H1 (cell line): ENCODE results near the gene DNAJB14. TPM values are rescaled to one million over a fixed set of nuclear protein-coding genes. Genes with fewer than 3 reads are reported as not detected.

Experiments
- CTCF ChIA-PET: fragments of 300-600 bp; sonication (Branson Sonifier 250); formaldehyde crosslinking; loops from one replicate; lab custom pipeline; 2021; ENCODE audit not compliant: partially characterized antibody; lab: Charles Lee
- POLR2A ChIA-PET: fragments of 300-600 bp; sonication (Branson Sonifier 250); formaldehyde crosslinking; loops from one replicate; lab custom pipeline; 2021; ENCODE audit warnings: inconsistent platforms; ENCODE audit not compliant: partially characterized antibody; lab: Charles Lee
- DNase-seq, 2 experiments: peaks; one replicate each; pipeline versions ENCODE4 v3.0.0 to v3.0.0-alpha.2; 2010 to 2022; ENCODE audit warnings: low spot score in 2 of 2, low read depth in 1 of 2, mixed read lengths in 1 of 2
- FAIRE-seq: peaks from 2 replicates; lab custom pipeline; 2011; peaks lifted over from hg19 to GRCh38; lab: Jason Lieb, UNC
- H2AFZ ChIP-seq: 2 replicates; pipeline ENCODE4 v1.8.1; 2012; ENCODE audit warnings: low read length, inconsistent platforms
- H2AK5ac ChIP-seq: 2 replicates; pipeline ENCODE4 v1.6.1; 2013; ENCODE audit warnings: low read depth, low read length
- H2BK120ac ChIP-seq: replicated peaks from 2 replicates; pipeline ENCODE3; 2013; ENCODE audit warnings: low read depth, low read length, inconsistent platforms
- H2BK12ac ChIP-seq: 2 replicates; pipeline ENCODE4 v1.6.1; 2013; ENCODE audit warnings: low read depth, low read length
- H2BK15ac ChIP-seq: 2 replicates; pipeline ENCODE4 v1.6.1; 2013; ENCODE audit warnings: low read length
- H2BK20ac ChIP-seq: 2 replicates; pipeline ENCODE4 v1.6.1; 2013; ENCODE audit warnings: low read length
- H2BK5ac ChIP-seq: 2 replicates; pipeline ENCODE4 v1.6.1; 2013; ENCODE audit warnings: low read depth, low read length
- H3K14ac ChIP-seq: 2 replicates; pipeline ENCODE4 v1.6.1; 2013; ENCODE audit warnings: inconsistent platforms; ENCODE audit not compliant: insufficient read length
- H3K18ac ChIP-seq: 2 replicates; pipeline ENCODE4 v1.6.1; 2013; ENCODE audit warnings: low read length; ENCODE audit errors: extremely low read depth
- H3K23ac ChIP-seq: 2 replicates; pipeline ENCODE4 v1.6.1; 2013; ENCODE audit warnings: inconsistent platforms; ENCODE audit not compliant: insufficient read length
- H3K23me2 ChIP-seq: 2 replicates; pipeline ENCODE4 v1.6.1; 2013; ENCODE audit warnings: low read depth, low read length
- H3K27ac ChIP-seq: 2 replicates; pipeline ENCODE4 v1.6.1; 2011; ENCODE audit warnings: low read depth, low read length, inconsistent platforms
- H3K27me3 ChIP-seq, 4 experiments: replicated peaks in 1 of 4; 1 replicate in 1 of 4; 2 replicates in 3 of 4; pipeline versions ENCODE4 v1.6.1 to v1.8.1; 2011 to 2013; ENCODE audit warnings: low read length in 3 of 4, mild to moderate bottlenecking in 3 of 4, inconsistent platforms in 2 of 4, mixed read lengths in 2 of 4, moderate library complexity in 1 of 4; ENCODE audit not compliant: control insufficient read depth in 3 of 4, insufficient read depth in 3 of 4; ENCODE audit errors: extremely low read depth in 1 of 4
- H3K36me3 ChIP-seq, 4 experiments: 2 replicates each; pipeline versions ENCODE4 v1.6.1 to v1.8.1; 2011 to 2013; ENCODE audit warnings: mild to moderate bottlenecking in 4 of 4, low read length in 3 of 4, moderate library complexity in 2 of 4, control low read depth in 1 of 4, inconsistent platforms in 1 of 4; ENCODE audit not compliant: insufficient read depth in 4 of 4, control insufficient read depth in 2 of 4
- H3K4ac ChIP-seq: replicated peaks from 2 replicates; pipeline ENCODE3; 2013; ENCODE audit warnings: low read length, low read depth, mixed read lengths, inconsistent platforms; ENCODE audit not compliant: insufficient read length
- H3K4me1 ChIP-seq, 4 experiments: replicated peaks in 1 of 4; 1 replicate in 1 of 4; 2 replicates in 3 of 4; pipeline versions ENCODE4 v1.6.1 to v1.8.1; 2011 to 2013; ENCODE audit warnings: low read length in 3 of 4, inconsistent platforms in 2 of 4, mixed read lengths in 1 of 4; ENCODE audit not compliant: insufficient read depth in 4 of 4, control insufficient read depth in 3 of 4
- H3K4me2 ChIP-seq, 2 experiments: 2 replicates each; pipeline versions ENCODE4 v1.6.1 to v1.8.1; 2011 to 2013; ENCODE audit warnings: low read depth in 2 of 2, low read length in 2 of 2, control low read depth in 1 of 2, inconsistent platforms in 1 of 2, mild to moderate bottlenecking in 1 of 2; ENCODE audit not compliant: insufficient read depth in 1 of 2
- H3K4me3 ChIP-seq, 4 experiments: fragments of 200-600, 300-600 bp in 1 of 4; sonication (generic), shearing (Covaris generic), sonication (Bioruptor Twin) in 1 of 4; 2 replicates each; pipeline versions ENCODE4 v1.5.1 to v1.8.1; 2011 to 2016; ENCODE audit warnings: low read length in 4 of 4, low read depth in 3 of 4, control low read depth in 2 of 4, inconsistent platforms in 2 of 4, mild to moderate bottlenecking in 2 of 4, mixed read lengths in 1 of 4, moderate library complexity in 1 of 4; ENCODE audit not compliant: insufficient read depth in 2 of 4; ENCODE audit errors: extremely low read depth in 1 of 4
- H3K56ac ChIP-seq: replicated peaks from 2 replicates; pipeline ENCODE3; 2013; ENCODE audit warnings: low read depth, mild to moderate bottlenecking, mixed read lengths, low read length, inconsistent platforms; ENCODE audit not compliant: insufficient read length
- H3K79me1 ChIP-seq: 2 replicates; pipeline ENCODE4 v1.6.1; 2013; ENCODE audit warnings: low read depth, low read length, control low read depth
- H3K79me2 ChIP-seq, 2 experiments: 2 replicates each; pipeline versions ENCODE4 v1.6.1 to v1.8.1; 2012 to 2013; ENCODE audit warnings: low read length in 2 of 2, mild to moderate bottlenecking in 2 of 2, inconsistent platforms in 1 of 2; ENCODE audit not compliant: insufficient read depth in 2 of 2, control insufficient read depth in 1 of 2
- H3K9ac ChIP-seq, 4 experiments: replicated peaks in 1 of 4; 1 replicate in 1 of 4; 2 replicates in 3 of 4; pipeline versions ENCODE4 v1.6.1 to v1.8.1; 2011 to 2013; ENCODE audit warnings: low read depth in 3 of 4, low read length in 3 of 4, control low read depth in 2 of 4, mild to moderate bottlenecking in 2 of 4, moderate library complexity in 2 of 4, inconsistent platforms in 1 of 4; ENCODE audit errors: extremely low read depth in 1 of 4
- H3K9me3 ChIP-seq, 2 experiments: 2 replicates each; pipeline versions ENCODE4 v1.6.1 to v1.8.1; 2012 to 2013; ENCODE audit warnings: mild to moderate bottlenecking in 2 of 2, moderate library complexity in 2 of 2, control low read depth in 1 of 2, inconsistent platforms in 1 of 2, low read depth in 1 of 2, low read length in 1 of 2, mixed read lengths in 1 of 2; ENCODE audit not compliant: insufficient read depth in 2 of 2
- H4K20me1 ChIP-seq, 2 experiments: replicated peaks in 1 of 2; 2 replicates each; pipeline versions ENCODE3 to v1.8.1; 2011 to 2013; ENCODE audit warnings: inconsistent platforms in 2 of 2, low read length in 2 of 2, mild to moderate bottlenecking in 1 of 2; ENCODE audit not compliant: insufficient read depth in 2 of 2, control insufficient read depth in 1 of 2
- H4K5ac ChIP-seq: 2 replicates; pipeline ENCODE4 v1.6.1; 2013; ENCODE audit warnings: low read length, low read depth, mixed read lengths, inconsistent platforms; ENCODE audit not compliant: insufficient read length
- H4K8ac ChIP-seq: 2 replicates; pipeline ENCODE4 v1.8.0; 2013; ENCODE audit warnings: mild to moderate bottlenecking, moderate library complexity, low read length, inconsistent platforms; ENCODE audit not compliant: insufficient read depth; ENCODE audit errors: extremely low read depth
- H4K91ac ChIP-seq: replicated peaks from 2 replicates; pipeline ENCODE3; 2013; ENCODE audit warnings: low read length, mixed read lengths, inconsistent platforms; ENCODE audit not compliant: insufficient read length
- ASH2L ChIP-seq: fragments of 200-600, 300-600 bp; sonication (generic); IDR thresholded peaks from one replicate; pipeline ENCODE4 v1.7.1; 2017; ENCODE audit warnings: low read length
- BRCA1 ChIP-seq: IDR thresholded peaks from 2 replicates; pipeline ENCODE4 v1.6.1; 2012; ENCODE audit warnings: low read depth, low read length, improper control_type of control experiment
- CBX5 ChIP-seq: fragments of 300-800, 300-1000 bp; sonication (generic); IDR thresholded peaks from 2 replicates; pipeline ENCODE4 v1.7.1; 2016; ENCODE audit warnings: antibody characterized with exemption, low read length, low read depth
- CTBP2 ChIP-seq: IDR thresholded peaks from 2 replicates; pipeline ENCODE4 v1.7.0; 2011; ENCODE audit warnings: borderline replicate concordance, mild to moderate bottlenecking, moderate library complexity, mixed read lengths, low read length; ENCODE audit not compliant: insufficient read depth, insufficient read length
- E2F6 ChIP-seq: IDR thresholded peaks from 2 replicates; pipeline ENCODE4 v1.6.1; 2012; ENCODE audit warnings: inconsistent platforms
- EP300 ChIP-seq, 2 experiments: IDR thresholded peaks; 1 replicate in 1 of 2; 2 replicates in 1 of 2; pipeline ENCODE4 v1.6.1; 2011 to 2012; ENCODE audit warnings: low read depth in 2 of 2, low read length in 2 of 2, mild to moderate bottlenecking in 2 of 2, borderline replicate concordance in 1 of 2, inconsistent platforms in 1 of 2, moderate library complexity in 1 of 2
- FOSL1 ChIP-seq: IDR thresholded peaks from 2 replicates; pipeline ENCODE4 v1.6.1; 2011; ENCODE audit warnings: mild to moderate bottlenecking, low read depth, low read length, moderate library complexity; ENCODE audit not compliant: insufficient read depth
- KDM1A ChIP-seq: fragments of 200-600, 300-600 bp; sonication (generic); IDR thresholded peaks from 2 replicates; pipeline ENCODE4 v1.7.1; 2016; ENCODE audit warnings: mild to moderate bottlenecking, low read length, borderline replicate concordance
- RXRA ChIP-seq: IDR thresholded peaks from 2 replicates; pipeline ENCODE4 v1.6.1; 2011; ENCODE audit warnings: low read depth, mild to moderate bottlenecking, low read length, moderate library complexity; ENCODE audit not compliant: insufficient read depth
- SIRT6 ChIP-seq: IDR thresholded peaks from one replicate; pipeline ENCODE4 v1.7.1; 2012; ENCODE audit warnings: low read length, inconsistent platforms
- SP4 ChIP-seq: IDR thresholded peaks from 2 replicates; pipeline ENCODE4 v1.6.1; 2012; ENCODE audit warnings: low read length, inconsistent platforms
- SRF ChIP-seq: IDR thresholded peaks from 2 replicates; pipeline ENCODE4 v1.6.1; 2011; ENCODE audit warnings: mild to moderate bottlenecking, low read depth, low read length, moderate library complexity
- SUZ12 ChIP-seq: fragments of 200-600 bp; sonication (generic); IDR thresholded peaks from 2 replicates; pipeline ENCODE4 v1.6.1; 2012; ENCODE audit warnings: mild to moderate bottlenecking, inconsistent platforms, low read length, moderate library complexity, mixed read lengths
- TBP ChIP-seq: IDR thresholded peaks from 2 replicates; pipeline ENCODE4 v1.6.1; 2011; ENCODE audit warnings: low read depth, low read length, improper control_type of control experiment
- WGBS, 2 experiments: shearing (Covaris generic) in 1 of 2; methylation state at CpG; one replicate each; pipeline versions ENCODE4 v1.1.6 to v1.1.7; 2013 to 2015; ENCODE audit warnings: low lambda C conversion rate in 2 of 2, mixed read lengths in 2 of 2, inconsistent platforms in 1 of 2, low coverage in 1 of 2, missing lambda C conversion rate in 1 of 2; ENCODE audit not compliant: insufficient replicate concordance in 2 of 2, insufficient coverage in 1 of 2, insufficient read length in 1 of 2; ENCODE audit errors: extremely low coverage in 1 of 2, missing lambda C conversion rate in 1 of 2; 5-methylcytosine and 5-hydroxymethylcytosine counted together
- polyA plus RNA-seq, 7 experiments: library from polyadenylated mRNA; depleted of rRNA in 3 of 7; stranded (reverse) in 5 of 7; unstranded in 2 of 7; fragments of >200 nt in 5 of 7; fragments of 200-250 nt in 2 of 7; gene quantifications; 1 replicate in 5 of 7; 2 replicates in 1 of 7; 4 replicates in 1 of 7; pipeline versions ENCODE4 v1.2.1 to v1.2.3, GENCODE V29; 2011 to 2013; ENCODE audit warnings: missing spikeins in 2 of 7, mixed read lengths in 2 of 7
- total RNA-seq: library from RNA; stranded (reverse); fragmentation: NEBNext Ultra II Directional; extraction: Animal tissue kit (Norgen Biotek cat#: 25700); gene quantifications from 2 replicates; pipeline ENCODE4 v1.2.1, GENCODE V29; 2021

Gene DNAJB14
- total and polyA plus RNA-seq, 2 of the 8 experiments (the other 6 are each of a cell fraction or from before 2014, with no cell fraction given) = 3.4 to 35.4 TPM

- Histone ChIP-seq H4K8ac (no peak overlapping the region), H3K4ac (no peak overlapping the region), H3K9ac (no peak overlapping the region), H2AK5ac (no peak overlapping the region), H3K4me2 (no peak overlapping the region), H2AFZ (no peak overlapping the region), H3K9me3 (no peaks in the 10 kb centered on the region), H2BK12ac (no peak overlapping the region), H2BK5ac (no peak overlapping the region), H3K79me1 (no peaks in the 10 kb centered on the region), H3K56ac (no peak overlapping the region), H2BK20ac (no peak overlapping the region), H3K14ac (no peak overlapping the region), H3K23ac (no peak overlapping the region), H3K23me2 (no peaks in the 10 kb centered on the region), H2BK15ac (no peak overlapping the region), H3K36me3 (no peaks in the 10 kb centered on the region), H3K27me3 (no peaks in the 10 kb centered on the region), H3K4me1 (no peaks in the 10 kb centered on the region), H3K4me3 (no peak overlapping the region), H4K5ac (no peak overlapping the region), H3K79me2 (no peaks in the 10 kb centered on the region), H3K18ac (no peak overlapping the region), H4K20me1 (no peaks in the 10 kb centered on the region), H2BK120ac (no peak overlapping the region), H4K91ac (no peak overlapping the region), H3K27ac (no peak overlapping the region)
- WGBS, 2 experiments = 88% methylated on average over 1 of the region's 1 CpG; no CpG with 5 or more reads in 1 of the 2 experiments
- POLR2A ChIA-PET = interaction anchor here (1.4 to 3.3 kb wide), 2 partner anchors 11 to 13 kb away, joined by 4 to 13 read pairs; no protein-coding TSS in a partner anchor
- FAIRE-seq (no peak), DNase-seq (no peak)
- CTCF ChIA-PET = interaction anchor here (0.6 to 1.3 kb wide), 2 partner anchors 36 to 93 kb away, joined by 3 read pairs; no protein-coding TSS in a partner anchor
- TF ChIP-seq SRF = no peak
- no peak for TF ChIP-seq ASH2L
- no peak for TF ChIP-seq SP4
- TF ChIP-seq TBP = no peak
- no peak for TF ChIP-seq KDM1A
- no peak for TF ChIP-seq CTBP2
- TF ChIP-seq CBX5 = no peak
- no peak for TF ChIP-seq EP300 (IDR thresholded peaks at IDR 0.05; ENCODE audit: borderline replicate concordance in 1 of 2, low read depth in 2 of 2, low read length in 2 of 2)
- no peak for TF ChIP-seq RXRA
- TF ChIP-seq FOSL1 = no peak
- no peak for TF ChIP-seq SUZ12
- TF ChIP-seq E2F6 = no peak
- no peak for TF ChIP-seq BRCA1
- no peak for TF ChIP-seq SIRT6
These were observed 15.3 kb upstream of the DNAJB14 start for GRCh38 chr4:99961711-99962110.
